Loucy (cell line): ENCODE data around the gene UNC13D.

ENCODE experiments used
- CTCF ChIP-seq: fragments of 200-600 bp; sonication (generic); conservative IDR thresholded peaks from 2 replicates; pipeline ENCODE4 v1.5.1; 2014; ENCODE audit warnings: mild to moderate bottlenecking, antibody characterized with exemption, low read length
- EZH2phosphoT487 ChIP-seq: fragments of 200-600 bp; IDR thresholded peaks from 2 replicates; pipeline ENCODE4 v1.6.1; 2018; ENCODE audit warnings: antibody characterized with exemption, mild to moderate bottlenecking, moderate library complexity, borderline replicate concordance

- no peak for TF ChIP-seq CTCF
- no peak for TF ChIP-seq EZH2phosphoT487
Measured at GRCh38 chr17:75825149-75825552, 19.1 kb downstream of the UNC13D start.
